ENCODE data around the gene ACTN2. TPM values are rescaled to one million over a fixed set of nuclear protein-coding genes. Genes with fewer than 3 reads are reported as not detected.

The ACTN2 gene
- polyA plus RNA-seq, 3 donors = 0.07 TPM; not detected in 2

- DNase-seq = no peak
- Histone ChIP-seq H2AFZ (ENCODE audit: insufficient read depth, low read depth, low read length, poor library complexity, severe bottlenecking) (no peak overlapping the region), H3K4me2 (replicated peaks; ENCODE audit: extremely low read depth, low read length, poor library complexity, severe bottlenecking) (no peak overlapping the region), H3K4me3 (replicated peaks in 1 of 3; ENCODE audit: low read depth in 2 of 3, low read length in 3 of 3) (no peak overlapping the region), H3K36me3 (replicated peaks in 1 of 2; ENCODE audit: control insufficient read depth in 1 of 2, insufficient read depth in 2 of 2, low read length in 2 of 2) (peaks cover 55 to 88% of the 10 kb centered on the region in 2 donors), H3K27me3 (ENCODE audit: control insufficient read depth in 2 of 2, insufficient read depth in 2 of 2, low read length in 2 of 2) (no peaks in the 10 kb centered on the region), H4K20me1 (ENCODE audit: insufficient read depth, low read length) (no peaks in the 10 kb centered on the region), H3K9me3 (replicated peaks in 1 of 2; ENCODE audit: control insufficient read depth in 1 of 2, insufficient read depth in 1 of 2, low read length in 2 of 2) (no peaks in the 10 kb centered on the region), H3K27ac (ENCODE audit: low read depth in 1 of 2, low read length in 2 of 2) (peak overlapping the region in 1 of 2 donors; percentile 21), H3K4me1 (ENCODE audit: control insufficient read depth in 1 of 2, insufficient read depth in 2 of 2, low read length in 2 of 2) (no peaks in the 10 kb centered on the region), H3K79me2 (ENCODE audit: insufficient read depth, low read length) (no peaks in the 10 kb centered on the region), H3K9ac (ENCODE audit: insufficient read depth, low read length, poor library complexity, severe bottlenecking) (no peak overlapping the region)
- Mint-ChIP-seq H3K4me1 (no peaks in the 10 kb centered on the region), H3K36me3 (peaks cover 60 to 71% of the 10 kb centered on the region in 2 donors), H3K4me3 (no peak overlapping the region), H3K27ac (peak overlapping the region in 1 of 7 donors; percentile 2), H3K27me3 (ENCODE audit: low read depth in 3 of 3) (no peaks in the 10 kb centered on the region), H3K9me3 (no peaks in the 10 kb centered on the region)
- intact Hi-C loops (cut with micrococcal nuclease) = no loop called here
- WGBS (ENCODE audit: insufficient coverage) = 35% methylated on average over 4 of the region's 8 CpGs
- TF ChIP-seq, protein P1, sequence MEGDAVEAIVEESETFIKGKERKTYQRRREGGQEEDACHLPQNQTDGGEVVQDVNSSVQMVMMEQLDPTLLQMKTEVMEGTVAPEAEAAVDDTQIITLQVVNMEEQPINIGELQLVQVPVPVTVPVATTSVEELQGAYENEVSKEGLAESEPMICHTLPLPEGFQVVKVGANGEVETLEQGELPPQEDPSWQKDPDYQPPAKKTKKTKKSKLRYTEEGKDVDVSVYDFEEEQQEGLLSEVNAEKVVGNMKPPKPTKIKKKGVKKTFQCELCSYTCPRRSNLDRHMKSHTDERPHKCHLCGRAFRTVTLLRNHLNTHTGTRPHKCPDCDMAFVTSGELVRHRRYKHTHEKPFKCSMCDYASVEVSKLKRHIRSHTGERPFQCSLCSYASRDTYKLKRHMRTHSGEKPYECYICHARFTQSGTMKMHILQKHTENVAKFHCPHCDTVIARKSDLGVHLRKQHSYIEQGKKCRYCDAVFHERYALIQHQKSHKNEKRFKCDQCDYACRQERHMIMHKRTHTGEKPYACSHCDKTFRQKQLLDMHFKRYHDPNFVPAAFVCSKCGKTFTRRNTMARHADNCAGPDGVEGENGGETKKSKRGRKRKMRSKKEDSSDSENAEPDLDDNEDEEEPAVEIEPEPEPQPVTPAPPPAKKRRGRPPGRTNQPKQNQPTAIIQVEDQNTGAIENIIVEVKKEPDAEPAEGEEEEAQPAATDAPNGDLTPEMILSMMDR (IDR thresholded peaks at IDR 0.05) = no peak
Observed at GRCh38 chr1:236808564-236809130, 122.3 kb downstream of the ACTN2 start.

- Histone ChIP-seq H2AFZ (ENCODE audit: insufficient read depth, low read depth, low read length, poor library complexity, severe bottlenecking) (no peak overlapping the region), H3K4me1 (ENCODE audit: control insufficient read depth in 1 of 2, insufficient read depth in 2 of 2, low read length in 2 of 2) (no peaks in the 10 kb centered on the region), H3K9me3 (replicated peaks in 1 of 2; ENCODE audit: control insufficient read depth in 1 of 2, insufficient read depth in 1 of 2, low read length in 2 of 2) (no peaks in the 10 kb centered on the region), H3K79me2 (ENCODE audit: insufficient read depth, low read length) (no peaks in the 10 kb centered on the region), H3K27ac (ENCODE audit: low read depth in 1 of 2, low read length in 2 of 2) (no peak overlapping the region), H3K36me3 (replicated peaks in 1 of 2; ENCODE audit: control insufficient read depth in 1 of 2, insufficient read depth in 2 of 2, low read length in 2 of 2) (peaks cover 58 to 88% of the 10 kb centered on the region in 2 donors), H4K20me1 (ENCODE audit: insufficient read depth, low read length) (no peaks in the 10 kb centered on the region), H3K9ac (ENCODE audit: insufficient read depth, low read length, poor library complexity, severe bottlenecking) (no peak overlapping the region), H3K4me3 (replicated peaks in 1 of 3; ENCODE audit: low read depth in 2 of 3, low read length in 3 of 3) (no peak overlapping the region), H3K4me2 (replicated peaks; ENCODE audit: extremely low read depth, low read length, poor library complexity, severe bottlenecking) (no peak overlapping the region), H3K27me3 (ENCODE audit: control insufficient read depth in 2 of 2, insufficient read depth in 2 of 2, low read length in 2 of 2) (no peaks in the 10 kb centered on the region)
- no peak overlapping the region for H3K4me3 Mint-ChIP-seq
- H3K27me3 Mint-ChIP-seq (ENCODE audit: low read depth in 3 of 3) = no peaks in the 10 kb centered on the region
- intact Hi-C loops (cut with micrococcal nuclease) = no loop called here
- H3K9me3 Mint-ChIP-seq = no peaks in the 10 kb centered on the region
- peak overlapping the region in 1 of 7 donors; percentile 2 for H3K27ac Mint-ChIP-seq
- H3K36me3 Mint-ChIP-seq = peaks cover 62 to 73% of the 10 kb centered on the region in 2 donors
- TF ChIP-seq, protein P1 (IDR thresholded peaks at IDR 0.05) = no peak
- WGBS (ENCODE audit: insufficient coverage) = no CpG with 5 or more reads among the region's 1 CpG
- no peak for DNase-seq
- no peaks in the 10 kb centered on the region for H3K4me1 Mint-ChIP-seq
Observed at GRCh38 chr1:236809148-236809547, 122.8 kb downstream of the ACTN2 start.

Measured in CD14-positive monocyte (primary cell).